SK-N-SH (cell line): ENCODE results near the gene PIP4K2A.

Experiments
- EP300 ChIP-seq, 2 experiments: IDR thresholded peaks; 2 replicates each; pipeline versions ENCODE4 v1.4.0 to v1.6.1; 2012; ENCODE audit warnings: borderline replicate concordance in 1 of 2, low read depth in 1 of 2, low read length in 1 of 2
- RAD21 ChIP-seq: IDR thresholded peaks from 2 replicates; pipeline ENCODE4 v1.6.1; 2012; ENCODE audit warnings: mild to moderate bottlenecking, low read length
- RCOR1 ChIP-seq: fragments of 150-350 bp; IDR thresholded peaks from 2 replicates; pipeline ENCODE4 v1.6.1; 2017; ENCODE audit warnings: antibody characterized with exemption, low read length
- REST ChIP-seq: IDR thresholded peaks from 2 replicates; pipeline ENCODE4 v1.6.1; 2012; ENCODE audit warnings: mild to moderate bottlenecking, low read depth, low read length, moderate library complexity
- SMC3 ChIP-seq: IDR thresholded peaks from 2 replicates; pipeline ENCODE4 v1.6.1; 2012; ENCODE audit warnings: low read depth, low read length, improper control_type of control experiment
- YY1 ChIP-seq: IDR thresholded peaks from 2 replicates; pipeline ENCODE4 v1.4.0; 2012; ENCODE audit warnings: low read depth, mild to moderate bottlenecking
- TF ChIP-seq, protein P1 (sequence below): fragments of 200-600 bp; sonication (generic); IDR thresholded peaks from 2 replicates; pipeline ENCODE4 v1.6.1; 2017; ENCODE audit warnings: antibody characterized with exemption, mild to moderate bottlenecking, moderate library complexity

DNA sequence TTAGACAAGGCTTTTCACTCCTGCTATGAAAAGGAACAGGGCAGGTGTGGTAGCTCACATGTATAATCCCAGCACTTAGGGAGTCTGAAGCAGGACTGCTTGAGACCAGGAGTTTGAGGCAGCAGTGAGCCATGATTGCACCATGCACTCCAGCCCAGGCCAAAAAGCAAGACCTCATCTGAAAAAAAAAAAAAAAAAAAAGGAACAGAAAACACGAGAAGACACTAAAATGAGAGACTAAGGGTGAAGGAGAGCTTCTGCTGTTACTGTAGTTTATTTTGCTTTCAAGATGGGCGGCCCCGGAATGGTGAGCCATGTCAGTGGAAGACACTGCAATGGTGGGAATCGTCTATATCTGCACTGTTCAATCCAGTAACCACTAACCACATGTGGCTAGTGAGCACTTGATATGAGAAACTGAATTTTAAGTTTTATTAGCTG lies 9.9 kb downstream of the PIP4K2A start:
- TF ChIP-seq RAD21 (no peak), YY1 (no peak), REST (no peak), RCOR1 (no peak), EP300 (IDR thresholded peaks at IDR 0.05; ENCODE audit: borderline replicate concordance in 1 of 2, low read depth in 1 of 2, low read length in 1 of 2) (no peak), SMC3 (no peak)
- TF ChIP-seq, protein P1, sequence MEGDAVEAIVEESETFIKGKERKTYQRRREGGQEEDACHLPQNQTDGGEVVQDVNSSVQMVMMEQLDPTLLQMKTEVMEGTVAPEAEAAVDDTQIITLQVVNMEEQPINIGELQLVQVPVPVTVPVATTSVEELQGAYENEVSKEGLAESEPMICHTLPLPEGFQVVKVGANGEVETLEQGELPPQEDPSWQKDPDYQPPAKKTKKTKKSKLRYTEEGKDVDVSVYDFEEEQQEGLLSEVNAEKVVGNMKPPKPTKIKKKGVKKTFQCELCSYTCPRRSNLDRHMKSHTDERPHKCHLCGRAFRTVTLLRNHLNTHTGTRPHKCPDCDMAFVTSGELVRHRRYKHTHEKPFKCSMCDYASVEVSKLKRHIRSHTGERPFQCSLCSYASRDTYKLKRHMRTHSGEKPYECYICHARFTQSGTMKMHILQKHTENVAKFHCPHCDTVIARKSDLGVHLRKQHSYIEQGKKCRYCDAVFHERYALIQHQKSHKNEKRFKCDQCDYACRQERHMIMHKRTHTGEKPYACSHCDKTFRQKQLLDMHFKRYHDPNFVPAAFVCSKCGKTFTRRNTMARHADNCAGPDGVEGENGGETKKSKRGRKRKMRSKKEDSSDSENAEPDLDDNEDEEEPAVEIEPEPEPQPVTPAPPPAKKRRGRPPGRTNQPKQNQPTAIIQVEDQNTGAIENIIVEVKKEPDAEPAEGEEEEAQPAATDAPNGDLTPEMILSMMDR, result no peak
